ENCODE results near the gene ZNF239.
A peak's percentile ranks its signal among the peaks of the same experiment; 100 is the strongest.
"Not testable (repeated sequence)": the region's sequence is repeated elsewhere in the genome, so short reads cannot be mapped to it uniquely, and the experiment has no call there.

ZNF239 gene

DNA sequence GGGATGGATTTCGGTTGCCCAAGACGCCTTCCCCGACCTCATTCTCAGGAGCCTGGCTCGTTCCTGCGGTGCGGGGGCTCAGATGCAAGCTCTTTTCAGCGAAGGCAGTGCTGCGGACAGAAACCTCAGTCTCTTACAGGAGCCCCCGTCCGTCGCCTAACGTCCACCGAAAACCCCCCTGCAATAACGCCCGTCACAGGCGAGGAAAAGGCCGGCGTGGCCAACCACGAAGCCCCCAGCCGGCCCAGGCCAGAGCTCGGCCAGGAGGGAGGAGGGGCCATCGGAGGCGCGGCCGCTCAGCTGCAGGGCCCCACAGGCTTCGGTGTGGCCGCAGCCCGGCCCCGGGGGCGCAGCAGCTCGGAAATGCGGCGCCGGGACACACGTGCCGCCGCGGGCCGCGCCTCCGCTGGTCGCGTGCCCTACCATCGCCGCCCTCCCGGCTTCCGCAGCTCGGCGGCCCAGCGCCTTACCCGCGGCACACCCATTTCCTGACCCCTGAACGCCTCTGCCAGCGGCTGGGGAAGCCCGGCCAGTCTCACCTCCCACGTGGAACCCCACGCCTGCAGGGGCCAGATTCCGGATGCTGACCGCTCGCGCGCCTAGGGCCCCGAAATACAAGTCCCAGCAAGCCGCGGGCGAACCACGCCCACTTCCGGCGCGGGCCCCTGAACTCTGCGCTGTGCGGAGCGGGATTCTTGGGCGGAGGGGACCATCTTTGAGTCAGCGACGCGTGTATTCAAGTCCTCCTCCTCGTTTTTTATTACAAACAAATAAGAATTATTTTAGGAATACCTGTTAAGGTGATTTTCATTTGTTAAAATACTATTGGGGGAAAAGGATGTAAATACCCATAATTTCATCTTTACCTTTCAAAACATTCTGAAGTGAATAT, at the start of gene ZNF239:
TSS of gene ZNF239 (minus strand) at position 616 of the 892 bp plus-strand sequence. CDS start 16,537 bp downstream, outside the sequence.
- DNase-seq: peak; percentile 88

DNA sequence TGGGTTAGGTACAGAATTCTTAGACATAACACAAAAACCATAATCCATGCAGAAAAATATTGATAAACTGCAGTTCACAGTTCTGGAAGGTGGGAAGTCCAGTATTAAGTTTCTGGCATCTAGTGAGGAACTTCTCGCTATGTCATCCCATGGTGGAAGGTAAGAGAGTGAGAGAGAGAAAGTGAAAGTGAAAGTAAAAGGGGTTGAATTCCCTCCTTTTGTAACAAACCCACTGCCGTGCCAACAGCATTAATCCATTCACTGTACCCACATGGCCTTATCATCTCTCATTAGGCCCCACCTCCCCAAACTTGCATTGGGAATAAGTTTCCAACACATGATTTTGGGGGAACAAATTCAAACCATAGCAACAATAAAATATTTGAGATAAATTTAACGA, 48.9 kb upstream of the ZNF239 start:
- no peak for DNase-seq

GRCh38 chr10:43622038-43622437, 47.6 kb upstream of the ZNF239 start:
- no peak for DNase-seq

- no peak for DNase-seq
These were observed 45.0 kb upstream of the ZNF239 start for GRCh38 chr10:43619368-43619767.

DNA sequence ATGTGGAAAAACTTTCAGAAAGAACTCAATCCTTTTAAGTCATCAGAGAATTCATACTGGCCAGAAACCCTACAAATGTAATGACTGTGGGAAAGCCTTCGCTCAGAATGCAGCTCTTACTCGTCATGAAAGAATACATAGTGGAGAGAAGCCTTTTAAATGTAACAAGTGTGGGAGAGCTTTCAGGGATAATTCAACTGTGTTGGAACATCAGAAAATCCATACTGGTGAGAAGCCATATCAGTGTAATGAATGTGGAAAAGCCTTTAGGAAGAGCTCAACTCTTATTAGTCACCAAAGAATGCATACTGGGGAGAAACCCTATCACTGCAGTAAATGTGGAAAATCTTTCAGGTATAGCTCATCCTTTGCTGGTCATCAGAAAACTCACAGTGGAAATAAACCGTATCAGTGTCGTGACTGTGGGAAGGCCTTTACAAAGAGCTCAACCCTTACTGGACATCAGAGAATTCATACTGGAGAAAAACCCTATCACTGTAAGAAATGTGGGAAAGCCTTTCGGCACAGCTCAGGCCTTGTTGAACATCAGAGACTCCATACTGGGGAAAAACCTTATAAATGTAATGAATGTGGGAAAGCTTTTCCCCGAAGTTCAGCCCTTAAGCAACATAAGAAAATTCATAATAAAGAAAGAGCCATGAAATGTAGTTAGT, 42.4 kb upstream of the ZNF239 start:
- no peak for DNase-seq

GRCh38 chr10:43610636-43611035, 36.2 kb upstream of the ZNF239 start:
- DNase-seq: no peak

GRCh38 chr10:43607199-43607573, 32.8 kb upstream of the ZNF239 start:
- DNase-seq: no peak

DNA sequence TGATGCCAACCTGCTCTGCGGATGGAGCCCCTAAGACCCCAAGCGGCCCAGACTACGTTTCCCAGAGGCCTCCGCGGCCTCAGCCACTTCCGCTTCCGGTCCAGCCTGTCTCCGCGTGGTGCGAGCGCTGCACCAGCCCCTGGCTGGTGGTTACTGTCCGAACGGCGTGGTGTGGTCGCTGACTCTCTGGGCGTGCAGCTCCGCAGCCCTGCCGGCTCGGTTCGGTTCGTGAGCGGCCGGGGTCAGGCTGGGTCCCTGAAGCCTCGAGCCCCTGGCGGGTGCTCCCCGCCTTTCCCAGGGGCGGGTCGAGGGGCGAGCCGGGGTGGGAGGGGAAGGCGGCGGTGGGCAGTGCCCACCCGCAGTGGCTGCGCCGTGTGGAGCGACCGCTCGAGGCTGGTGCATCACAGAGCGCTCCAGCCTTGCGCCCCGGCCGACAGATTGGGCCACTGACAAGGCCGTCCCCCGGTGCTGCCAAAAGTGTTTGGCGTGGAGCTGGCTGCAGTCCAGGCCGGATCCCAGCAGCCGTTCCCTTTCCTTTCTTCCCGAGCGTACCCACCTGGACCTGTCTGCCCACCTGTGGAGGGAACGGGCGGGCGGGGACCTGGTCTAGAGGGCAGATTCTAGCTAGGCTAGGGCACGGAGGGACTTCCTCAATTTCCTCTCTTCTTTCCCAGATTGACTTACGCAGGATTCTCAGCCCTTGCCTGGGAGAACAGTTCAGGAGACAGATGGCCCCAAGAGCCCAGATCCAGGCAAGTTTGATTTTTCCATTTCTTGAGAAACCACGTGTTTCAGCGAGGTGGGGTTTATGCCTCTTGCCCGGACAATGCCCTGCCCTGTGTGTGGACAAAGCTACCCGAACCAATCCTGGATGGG, 32.1 kb upstream of the ZNF239 start, which contains the start of gene ZNF485:
TSS of gene ZNF485 (plus strand) at position 116 of the 876 bp plus-strand sequence. CDS start at position 729, 613 bp downstream.
- DNase-seq: peak; percentile 78

GRCh38 chr10:43605850-43606322, 31.5 kb upstream of the ZNF239 start:
- DNase-seq: no peak

DNA sequence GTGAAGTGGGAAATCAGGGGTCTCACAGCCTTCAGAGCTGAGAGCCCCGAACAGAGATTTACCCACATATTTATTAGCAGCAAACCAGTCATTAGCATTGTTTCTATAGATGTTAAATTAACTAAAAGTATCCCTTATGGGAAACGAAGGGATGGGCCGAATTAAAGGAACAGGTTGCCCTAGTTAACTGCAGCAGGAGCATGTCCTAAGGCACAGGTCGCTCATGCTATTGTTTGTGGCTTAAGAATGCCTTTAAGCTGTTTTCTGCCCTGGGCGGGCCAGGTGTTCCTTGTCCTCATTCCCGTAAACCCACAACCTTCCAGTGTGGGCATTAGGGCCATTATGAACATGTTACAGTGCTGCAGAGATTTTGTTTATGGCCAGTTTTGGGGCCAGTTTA, 27.2 kb upstream of the ZNF239 start:
- not testable (repeated sequence) for DNase-seq

GRCh38 chr10:43599333-43599732, 24.9 kb upstream of the ZNF239 start:
- no peak for DNase-seq

DNA sequence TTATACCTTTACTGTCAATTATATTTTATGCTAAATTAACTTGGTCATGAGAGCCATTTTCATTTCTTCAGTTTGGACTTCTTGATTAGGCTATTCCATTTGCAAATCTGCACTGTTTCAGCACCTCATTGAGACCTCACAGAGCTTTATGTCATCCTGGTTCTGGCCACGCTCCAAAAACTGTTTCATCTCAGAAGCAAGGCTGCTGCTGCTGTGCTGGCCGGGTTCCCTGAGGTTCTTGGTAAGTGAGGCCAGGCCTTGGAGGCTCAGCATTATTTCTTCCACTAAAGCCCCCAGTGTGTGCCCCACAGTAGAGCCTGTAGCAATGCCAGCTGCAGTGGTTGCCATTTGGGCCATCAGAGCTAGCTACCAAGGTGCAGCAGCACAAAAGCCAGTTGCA, 24.0 kb upstream of the ZNF239 start:
- no peak for DNase-seq

DNA sequence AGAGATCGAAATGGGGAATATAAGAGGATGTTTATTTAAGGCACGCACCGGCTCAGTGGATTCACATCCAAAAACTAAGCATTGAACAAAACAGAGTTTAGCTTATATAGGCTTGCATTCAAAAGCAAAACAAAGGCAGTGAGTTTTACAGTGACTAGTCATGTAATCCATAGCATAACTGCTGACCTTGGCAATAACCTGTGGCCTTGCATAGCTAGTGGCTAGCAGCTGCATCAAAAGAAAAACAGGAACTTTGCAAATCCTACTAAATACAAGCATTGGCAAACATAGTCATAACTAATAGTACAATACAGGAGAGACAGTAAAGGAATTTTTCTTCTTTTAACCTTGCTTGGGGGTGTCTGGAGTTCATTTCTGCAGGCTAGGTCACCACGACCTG, 22.1 kb upstream of the ZNF239 start:
- no peak for DNase-seq

DNA sequence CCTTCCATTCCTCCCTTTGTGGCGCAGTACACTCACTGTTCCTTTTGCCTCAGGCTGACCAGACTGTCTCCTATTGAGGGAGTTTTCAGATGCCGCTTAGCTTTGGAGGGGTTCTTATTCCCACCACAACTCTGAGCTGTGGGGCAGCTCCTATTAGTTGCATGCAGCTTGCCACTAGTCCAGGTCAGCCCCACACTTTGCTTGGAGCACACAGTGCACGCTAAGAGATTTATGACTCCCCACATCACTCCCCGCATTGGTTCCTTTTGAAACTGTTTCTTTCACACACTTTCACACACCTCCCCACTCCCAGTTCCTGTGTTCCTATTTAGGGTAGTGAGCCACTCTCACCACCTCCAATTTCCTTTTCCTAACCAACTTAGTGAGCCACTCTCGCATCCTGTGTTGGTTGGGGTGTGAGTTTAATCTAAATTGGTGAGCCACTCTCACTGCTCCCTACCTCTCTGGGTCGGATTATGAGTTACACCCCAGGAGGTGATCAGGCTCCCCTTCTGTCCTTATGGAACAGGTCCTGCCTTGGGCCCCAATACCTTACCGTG, 21.4 kb upstream of the ZNF239 start:
- DNase-seq: peak; percentile 45

GRCh38 chr10:43594944-43595589, 20.7 kb upstream of the ZNF239 start:
- DNase-seq: peak; percentile 53

DNA sequence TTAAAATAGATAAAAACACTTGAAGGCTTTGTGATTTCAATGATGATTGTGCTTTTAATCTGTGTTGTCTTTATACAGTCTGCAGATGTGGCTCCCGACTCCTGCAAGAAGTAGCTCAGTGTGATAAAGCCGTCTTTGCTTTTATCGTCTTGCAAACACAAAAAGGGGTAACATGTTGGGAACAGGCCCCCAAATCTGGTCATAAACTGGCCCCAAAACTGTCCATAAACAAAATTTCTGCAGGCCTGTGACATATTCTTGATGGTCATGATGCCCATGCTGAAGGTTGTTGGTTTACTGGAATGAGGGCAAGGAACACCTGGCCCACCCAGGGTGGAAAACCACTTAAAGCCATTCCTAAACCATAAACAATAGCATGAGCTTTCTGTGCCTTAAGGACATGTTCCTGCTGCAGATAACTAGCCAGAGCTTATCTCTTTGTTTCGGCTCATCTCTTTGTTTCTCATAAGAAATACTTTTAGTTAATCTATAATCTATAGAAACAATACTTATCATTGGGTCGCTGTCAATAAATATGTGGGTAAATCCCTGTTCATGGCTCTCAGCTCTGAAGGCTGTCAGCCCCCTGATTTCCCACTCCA, 17.0 kb upstream of the ZNF239 start:
- DNase-seq: no peak

GRCh38 chr10:43586730-43587115, 12.3 kb upstream of the ZNF239 start:
- not testable (repeated sequence) for DNase-seq

DNA sequence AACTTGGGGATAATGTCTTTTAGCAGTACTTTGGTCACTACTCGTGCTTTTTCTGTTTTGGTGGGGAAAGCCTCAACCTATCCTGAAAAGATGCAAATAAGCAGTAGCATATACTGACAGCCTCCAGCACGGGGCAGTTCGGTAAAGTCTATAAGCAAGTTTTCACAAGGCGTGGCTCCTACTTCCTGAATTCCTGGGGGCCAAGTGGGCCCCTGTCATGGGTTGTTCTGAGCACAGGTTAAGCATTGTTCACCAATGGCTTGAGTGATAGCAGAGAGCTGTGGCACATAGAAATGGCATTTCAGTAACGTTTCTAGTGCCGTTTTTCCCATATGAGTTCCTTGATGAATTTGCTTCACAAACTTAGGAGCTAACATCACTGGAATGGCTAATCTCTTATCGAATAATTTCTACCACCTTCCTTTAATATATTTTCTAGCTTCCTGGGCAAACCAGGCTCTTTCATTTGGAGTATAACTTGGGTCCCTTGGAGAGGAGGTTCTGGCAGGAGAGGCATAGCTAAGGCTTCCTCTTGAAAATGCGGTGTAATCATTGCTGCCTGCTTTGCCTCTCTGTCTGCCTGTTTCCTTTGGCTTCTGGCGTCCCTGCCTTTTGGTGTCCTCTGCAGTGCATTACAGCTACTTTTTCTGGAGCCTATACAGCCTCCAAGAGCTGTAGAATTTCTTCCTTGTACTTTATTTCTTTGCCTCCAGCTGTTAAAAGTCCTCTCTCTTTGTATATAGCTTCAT, 11.7 kb upstream of the ZNF239 start:
- no peak for DNase-seq

DNA sequence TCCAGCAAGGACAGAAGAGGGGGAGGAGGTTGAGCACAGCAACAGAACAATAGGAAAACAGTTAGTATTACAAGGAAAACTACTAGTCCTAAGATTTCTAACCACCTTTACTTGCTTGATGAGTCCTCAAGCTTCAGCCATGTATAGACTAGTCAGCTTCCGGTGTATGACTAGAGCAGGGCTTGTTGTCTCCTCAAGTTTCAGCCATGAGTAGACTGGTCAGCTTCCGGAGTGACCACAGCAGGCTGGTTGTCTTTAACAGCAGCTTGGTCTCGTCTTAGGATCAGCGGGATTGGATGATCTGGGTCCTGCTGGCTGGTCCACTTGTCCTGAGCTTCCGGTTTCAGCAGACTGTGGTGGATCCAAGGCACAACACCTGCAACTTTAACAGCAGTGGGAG, 10.6 kb upstream of the ZNF239 start:
- no peak for DNase-seq

GRCh38 chr10:43584051-43584450, 9.6 kb upstream of the ZNF239 start:
- no peak for DNase-seq

DNA sequence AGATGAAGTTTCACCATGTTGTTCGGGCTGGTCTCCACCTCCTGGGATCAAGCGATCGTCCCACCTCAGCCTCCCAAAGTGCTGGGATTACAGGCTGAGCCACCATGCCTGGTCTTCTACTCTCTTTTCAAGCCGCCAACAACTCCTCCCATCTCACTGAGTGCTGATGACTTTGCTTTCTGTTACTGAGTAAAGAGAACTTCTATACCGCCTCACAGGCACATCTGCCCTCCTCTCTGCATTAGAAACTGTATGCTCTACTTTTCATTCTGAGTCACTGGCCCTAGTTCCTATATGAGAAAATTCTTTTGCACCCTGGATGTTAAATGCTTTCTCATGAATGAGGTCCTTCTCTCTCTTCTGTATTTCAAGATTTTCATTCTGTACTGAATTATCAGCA, 2.2 kb upstream of the ZNF239 start:
- no peak for DNase-seq

Data from activated CD4-positive, alpha-beta T cell treated with anti-CD3 and anti-CD28 coated beads for 48 hours (primary cell).